Upper lobe of right lung (tissue), 1 donor: ENCODE data around the gene GK. TPM values are rescaled to one million over a fixed set of nuclear protein-coding genes. Genes with fewer than 3 reads are reported as not detected.

Experiments used
- ATAC-seq: fragments of 200-7000 bp; cut with Tn5 transposase; one replicate; pipeline ENCODE4 v1.9.1; 2020; ENCODE audit warnings: mild to moderate bottlenecking, moderate library complexity
- DNase-seq: peaks from one replicate; pipeline ENCODE4 v3.0.0-alpha.2; 2020
- H3K27ac ChIP-seq: fragments of 200-600 bp; one replicate; pipeline ENCODE4 v1.8.0; 2022
- H3K27me3 ChIP-seq: fragments of 200-600 bp; one replicate; pipeline ENCODE4 v1.8.0; 2022; ENCODE audit warnings: mild to moderate bottlenecking
- H3K36me3 ChIP-seq: fragments of 200-600 bp; one replicate; pipeline ENCODE4 v1.8.0; 2022
- H3K4me1 ChIP-seq: fragments of 200-600 bp; one replicate; pipeline ENCODE4 v1.8.0; 2022
- H3K4me3 ChIP-seq: fragments of 200-600 bp; one replicate; pipeline ENCODE4 v1.8.0; 2022; ENCODE audit warnings: mild to moderate bottlenecking
- H3K9me3 ChIP-seq: fragments of 200-600 bp; one replicate; pipeline ENCODE4 v1.8.0; 2022
- intact Hi-C: fragments of 100-400 bp; cut with DNase I; formaldehyde crosslinking; loops from one replicate; pipeline ENCODE4 v1.11.0; 2022
- long read RNA-seq: library from polyadenylated mRNA; unstranded; transcript quantifications from one replicate; pipeline ENCODE4 v2.0.0, GENCODE V29; 2021
- total RNA-seq: library from RNA; stranded (reverse); fragmentation: NEBNext Ultra II Directional; extraction: Animal tissue kit (Norgen Biotek cat#: 25700); gene quantifications from one replicate; pipeline ENCODE4 v1.2.1, GENCODE V29; 2021
- TF ChIP-seq, protein P1 (sequence below): fragments of 200-600 bp; IDR thresholded peaks from one replicate; pipeline ENCODE4 v1.8.0; 2022; ENCODE audit warnings: antibody characterized with exemption
- donor health status: DM: no; HTN: yes; CAD: no; lungs with severe emphysema.

GK gene
- total RNA-seq: 48.3 TPM
- long read RNA-seq, transcript GK-204 (19 exons, 2,063 nt): major isoform, 74 of 117 reads
- long read RNA-seq, transcript GK-203 (20 exons, 3,707 nt): minor isoform, 8 of 117 reads
- long read RNA-seq, partial matches to known transcripts: 9 of 117 reads
- long read RNA-seq, other reads (novel, unspliced or antisense): 26 of 117 reads

DNA sequence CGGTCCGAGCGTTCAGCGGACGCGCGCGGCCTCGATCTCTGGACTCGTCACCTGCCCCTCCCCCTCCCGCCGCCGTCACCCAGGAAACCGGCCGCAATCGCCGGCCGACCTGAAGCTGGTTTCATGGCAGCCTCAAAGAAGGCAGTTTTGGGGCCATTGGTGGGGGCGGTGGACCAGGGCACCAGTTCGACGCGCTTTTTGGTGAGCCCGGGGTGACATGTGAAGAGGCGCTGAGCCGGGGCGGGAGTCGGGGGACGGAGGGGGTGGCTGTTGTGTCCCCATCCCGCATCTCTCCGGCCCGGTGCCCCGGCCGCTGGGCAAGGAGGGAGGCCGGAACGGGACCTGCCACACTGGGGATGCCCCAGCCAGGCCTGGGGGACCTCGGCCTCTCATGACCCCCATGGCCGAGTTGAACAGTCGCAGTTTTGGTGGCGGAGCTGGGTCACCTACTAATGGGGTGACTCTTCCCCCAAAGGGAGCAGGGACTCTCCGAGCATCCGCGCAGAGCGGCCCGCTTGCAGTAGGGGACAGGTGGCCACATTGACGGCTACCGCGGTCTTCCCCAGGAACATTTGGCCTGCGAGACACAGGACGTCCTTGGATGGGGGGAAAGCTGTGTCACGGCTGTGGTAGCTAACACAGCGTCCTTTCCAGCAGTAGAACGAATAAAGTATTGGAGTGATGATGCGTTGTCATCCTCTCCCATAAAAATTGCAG is at the start of gene GK:
TSS of gene GK (plus strand) at position 9 of the 717 bp plus-strand sequence. CDS start at position 124, 115 bp downstream.
- ATAC-seq (peak; percentile 3), DNase-seq (no peak)
- peak within 1 kb of the TSS; percentile 65 for H3K4me3 ChIP-seq
- no peaks in the 10 kb centered on the region for H3K9me3 ChIP-seq
- H3K4me1 ChIP-seq: no peaks in the 10 kb centered on the region
- TF ChIP-seq, protein P1, sequence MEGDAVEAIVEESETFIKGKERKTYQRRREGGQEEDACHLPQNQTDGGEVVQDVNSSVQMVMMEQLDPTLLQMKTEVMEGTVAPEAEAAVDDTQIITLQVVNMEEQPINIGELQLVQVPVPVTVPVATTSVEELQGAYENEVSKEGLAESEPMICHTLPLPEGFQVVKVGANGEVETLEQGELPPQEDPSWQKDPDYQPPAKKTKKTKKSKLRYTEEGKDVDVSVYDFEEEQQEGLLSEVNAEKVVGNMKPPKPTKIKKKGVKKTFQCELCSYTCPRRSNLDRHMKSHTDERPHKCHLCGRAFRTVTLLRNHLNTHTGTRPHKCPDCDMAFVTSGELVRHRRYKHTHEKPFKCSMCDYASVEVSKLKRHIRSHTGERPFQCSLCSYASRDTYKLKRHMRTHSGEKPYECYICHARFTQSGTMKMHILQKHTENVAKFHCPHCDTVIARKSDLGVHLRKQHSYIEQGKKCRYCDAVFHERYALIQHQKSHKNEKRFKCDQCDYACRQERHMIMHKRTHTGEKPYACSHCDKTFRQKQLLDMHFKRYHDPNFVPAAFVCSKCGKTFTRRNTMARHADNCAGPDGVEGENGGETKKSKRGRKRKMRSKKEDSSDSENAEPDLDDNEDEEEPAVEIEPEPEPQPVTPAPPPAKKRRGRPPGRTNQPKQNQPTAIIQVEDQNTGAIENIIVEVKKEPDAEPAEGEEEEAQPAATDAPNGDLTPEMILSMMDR: no peak
- H3K27ac ChIP-seq: peak within 1 kb of the TSS; percentile 83
- H3K27me3 ChIP-seq: no peaks in the 10 kb centered on the region
- H3K36me3 ChIP-seq: no peaks in the 10 kb centered on the region
- intact Hi-C loops: no loop called here

GRCh38 chrX:30607155-30607554 is 46.1 kb upstream of the GK start:
- intact Hi-C loops: no loop called here
- no peak overlapping the region for H3K27ac ChIP-seq
- ATAC-seq: no peak

GRCh38 chrX:30610026-30610425 is 43.2 kb upstream of the GK start:
- TF ChIP-seq, protein P1: no peak
- no peaks in the 10 kb centered on the region for H3K36me3 ChIP-seq

More at GRCh38 chrX:30607155-30607554, 46.1 kb upstream of the GK start:
- Histone ChIP-seq H3K9me3 (no peaks in the 10 kb centered on the region), H3K36me3 (no peaks in the 10 kb centered on the region), H3K4me3 (no peak overlapping the region), H3K4me1 (no peaks in the 10 kb centered on the region), H3K27me3 (no peaks in the 10 kb centered on the region)
- TF ChIP-seq, protein P1: no peak
- no peak for DNase-seq

GRCh38 chrX:30612250-30612655 is 41.0 kb upstream of the GK start:
- Histone ChIP-seq H3K9me3 (no peaks in the 10 kb centered on the region), H3K27ac (no peak overlapping the region), H3K27me3 (no peaks in the 10 kb centered on the region), H3K4me3 (no peak overlapping the region), H3K4me1 (no peaks in the 10 kb centered on the region), H3K36me3 (no peaks in the 10 kb centered on the region)
- ATAC-seq (peak; percentile 72), DNase-seq (peak; percentile 62)
- TF ChIP-seq, protein P1: no peak
- intact Hi-C loops: no loop called here

More at GRCh38 chrX:30610026-30610425, 43.2 kb upstream of the GK start:
- Histone ChIP-seq H3K4me1 (no peaks in the 10 kb centered on the region), H3K9me3 (no peaks in the 10 kb centered on the region), H3K4me3 (no peak overlapping the region), H3K27me3 (no peaks in the 10 kb centered on the region), H3K27ac (no peak overlapping the region)
- DNase-seq (no peak), ATAC-seq (no peak)
- intact Hi-C loops: no loop called here

GRCh38 chrX:30613721-30614120 is 39.5 kb upstream of the GK start:
- H3K4me3 ChIP-seq: no peak overlapping the region
- no peaks in the 10 kb centered on the region for H3K27me3 ChIP-seq
- H3K9me3 ChIP-seq: no peaks in the 10 kb centered on the region
- TF ChIP-seq, protein P1: no peak
- H3K36me3 ChIP-seq: no peaks in the 10 kb centered on the region
- H3K4me1 ChIP-seq: no peaks in the 10 kb centered on the region
- DNase-seq: no peak
- ATAC-seq: peak; percentile 42
- intact Hi-C loops: no loop called here
- H3K27ac ChIP-seq: peak overlapping the region; percentile 66
